22Rv1 (cell line): ENCODE data around the gene GLRA1.
A peak's percentile ranks its signal among the peaks of the same experiment; 100 is the strongest.

Source experiments
- H3K27ac ChIP-seq: fragments of 450-650 bp; 2 replicates; pipeline ENCODE4 v1.5.1; 2017
- CTCF ChIP-seq: fragments of 450-650 bp; IDR thresholded peaks from 2 replicates; pipeline ENCODE4 v1.5.1; 2017; ENCODE audit warnings: mild to moderate bottlenecking
- ZFX ChIP-seq: fragments of 450-650 bp; IDR thresholded peaks from 2 replicates; pipeline ENCODE4 v1.6.1; 2017; ENCODE audit warnings: antibody characterized with exemption, borderline replicate concordance

The GLRA1 gene

GRCh38 chr5:151775025-151775606 lies 149.5 kb downstream of the GLRA1 start:
- TF ChIP-seq ZFX, result no peak
- TF ChIP-seq CTCF, result no peak

DNA sequence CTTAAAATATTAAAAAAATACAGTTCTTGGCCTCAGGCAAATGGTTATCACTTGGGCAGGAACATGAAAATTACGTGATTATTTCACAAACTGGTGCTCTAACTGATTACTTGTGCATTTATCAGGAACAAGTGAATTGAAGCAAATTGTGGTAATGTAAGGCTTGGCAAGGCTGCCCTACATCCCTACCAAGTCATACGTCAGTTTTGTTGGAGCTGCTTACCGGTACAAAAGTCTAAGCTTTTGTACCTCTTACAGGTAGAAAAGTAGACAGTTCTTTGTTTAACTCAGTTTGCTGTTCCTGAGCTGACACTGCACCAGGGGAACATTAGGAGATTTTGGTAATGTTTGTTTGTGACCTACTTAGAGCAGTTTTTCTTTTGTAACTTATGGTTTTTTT lies 150.7 kb downstream of the GLRA1 start:
- no peak for TF ChIP-seq ZFX
- no peak for TF ChIP-seq CTCF
- H3K27ac ChIP-seq, result no peak overlapping the region

More at GRCh38 chr5:151775025-151775606, 149.5 kb downstream of the GLRA1 start:
- no peak overlapping the region for H3K27ac ChIP-seq

DNA sequence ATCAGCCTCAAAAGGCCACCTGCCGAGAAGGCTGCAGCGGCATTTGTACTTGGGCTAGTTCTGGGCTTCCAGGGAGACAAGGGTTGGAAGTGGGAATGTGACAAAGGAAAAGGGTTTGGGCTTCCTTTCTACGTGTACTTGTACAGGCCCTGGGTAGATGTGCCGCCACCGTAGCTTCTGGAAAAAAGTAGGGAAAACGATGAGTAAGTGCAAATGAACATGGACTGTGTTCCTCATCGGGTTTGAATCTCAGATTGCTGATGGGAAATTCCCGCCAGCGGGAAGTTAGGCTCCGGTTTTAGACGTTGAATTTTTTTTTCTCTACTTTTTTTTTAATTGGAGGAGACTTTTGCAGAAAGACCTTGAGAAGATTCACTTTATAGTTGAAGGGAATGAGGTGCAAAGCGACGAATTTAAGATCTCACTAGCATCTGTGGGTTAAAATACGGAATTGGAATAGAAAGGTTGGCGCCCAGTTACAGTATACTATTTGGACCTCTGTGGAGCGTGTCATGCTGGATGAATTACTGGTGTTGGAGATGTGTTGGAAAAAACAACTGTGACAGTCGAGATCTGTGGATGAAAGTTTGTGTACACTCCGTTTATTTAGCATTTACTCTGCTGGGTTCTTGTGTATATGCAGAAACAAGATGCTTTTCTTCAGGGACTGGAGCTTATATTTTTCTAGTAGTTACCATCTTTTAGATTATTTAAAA lies 151.6 kb downstream of the GLRA1 start:
- TF ChIP-seq CTCF (no peak), ZFX (no peak)
- peak overlapping the region; percentile 96 for H3K27ac ChIP-seq
